Vagina (tissue), 2 donors: Measurements from ENCODE around the gene ANKRD44. TPM values are rescaled to one million over a fixed set of nuclear protein-coding genes. Genes with fewer than 3 reads are reported as not detected.
A peak's percentile ranks its signal among the peaks of the same experiment; 100 is the strongest.

Experiments
- DNase-seq, 2 donors: peaks; one replicate each; pipeline ENCODE4 v3.0.0-alpha.2; 2017; ENCODE audit errors: extremely low spot score in 2 of 2
- H3K27ac ChIP-seq: fragments of 200-600 bp; sonication (generic); one replicate; pipeline ENCODE4 v1.5.1; 2019
- H3K27me3 ChIP-seq: fragments of 200-600 bp; sonication (generic); one replicate; pipeline ENCODE4 v1.5.1; 2019
- H3K36me3 ChIP-seq, 2 donors: fragments of 200-600 bp; sonication (generic); one replicate each; pipeline ENCODE4 v1.5.1; 2017 to 2019
- H3K4me1 ChIP-seq: fragments of 200-600 bp; sonication (generic); one replicate; pipeline ENCODE4 v1.5.1; 2019
- H3K4me3 ChIP-seq, 2 donors: fragments of 200-600 bp; sonication (generic); 1 replicate in 1 of 2; 2 replicates in 1 of 2; pipeline ENCODE4 v1.5.1; 2016 to 2019
- H3K9me3 ChIP-seq: fragments of 200-600 bp; sonication (generic); one replicate; pipeline ENCODE4 v1.5.1; 2019
- POLR2A ChIP-seq, 2 donors: fragments of 450-650 bp; IDR thresholded peaks; one replicate each; pipeline ENCODE4 v1.6.1; 2017; ENCODE audit warnings: antibody characterized with exemption in 2 of 2, mild to moderate bottlenecking in 2 of 2, moderate library complexity in 2 of 2
- POLR2AphosphoS5 ChIP-seq, 2 donors: sonication (generic); formaldehyde crosslinking; IDR thresholded peaks; one replicate each; pipeline ENCODE4 v1.9.0; 2017; ENCODE audit warnings: antibody characterized with exemption in 2 of 2, mild to moderate bottlenecking in 2 of 2, low read depth in 1 of 2; ENCODE audit not compliant: insufficient read depth in 1 of 2
- intact Hi-C: fragments of 100-400 bp; cut with DNase I; formaldehyde crosslinking; loops from one replicate; pipeline ENCODE4 v1.15.1; 2023
- total RNA-seq: library from RNA; depleted of rRNA; stranded (reverse); fragments of >200 nt; gene quantifications from one replicate; pipeline ENCODE4 v1.2.3, GENCODE V29; 2016
- TF ChIP-seq, protein P1 (sequence below), 3 experiments: fragments of 450-650 bp in 2 of 3; fragments of 200-600 bp in 1 of 3; sonication (generic) in 1 of 3; IDR thresholded peaks; one replicate each; pipeline ENCODE4 v1.5.1; 2017 to 2019; ENCODE audit warnings: antibody characterized with exemption in 3 of 3, mild to moderate bottlenecking in 2 of 3, moderate library complexity in 2 of 3

ANKRD44 gene
- total RNA-seq, 1 donor from 2014 or later = 46.4 TPM

DNA sequence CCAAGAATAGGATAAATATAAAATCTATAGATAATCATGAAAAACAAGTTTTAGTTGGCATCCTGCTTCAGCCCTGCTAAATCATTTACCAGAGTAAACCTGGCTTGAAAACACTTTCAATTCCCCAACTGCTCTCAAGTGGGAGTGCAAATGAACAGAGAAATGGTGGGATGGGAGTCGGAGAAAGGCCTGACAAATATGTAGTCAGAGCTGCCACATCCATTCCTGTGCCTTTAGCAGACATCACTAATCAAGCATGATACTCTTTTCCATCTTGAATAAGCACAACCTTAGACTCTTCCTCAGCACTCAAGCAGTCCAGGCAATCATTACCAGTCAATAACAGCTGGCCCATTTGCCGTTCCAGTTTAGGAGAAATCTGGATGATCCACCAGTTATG lies 101.3 kb downstream of the ANKRD44 start:
- no peaks in the 10 kb centered on the region for H3K27me3 ChIP-seq
- H3K4me1 ChIP-seq = peaks cover 42% of the 10 kb centered on the region
- H3K27ac ChIP-seq = peak overlapping the region; percentile 38
- TF ChIP-seq POLR2A (IDR thresholded peaks at IDR 0.05) (no peak), POLR2AphosphoS5 (IDR thresholded peaks at IDR 0.05; ENCODE audit: insufficient read depth in 1 of 2, low read depth in 1 of 2) (no peak)
- TF ChIP-seq, protein P1, sequence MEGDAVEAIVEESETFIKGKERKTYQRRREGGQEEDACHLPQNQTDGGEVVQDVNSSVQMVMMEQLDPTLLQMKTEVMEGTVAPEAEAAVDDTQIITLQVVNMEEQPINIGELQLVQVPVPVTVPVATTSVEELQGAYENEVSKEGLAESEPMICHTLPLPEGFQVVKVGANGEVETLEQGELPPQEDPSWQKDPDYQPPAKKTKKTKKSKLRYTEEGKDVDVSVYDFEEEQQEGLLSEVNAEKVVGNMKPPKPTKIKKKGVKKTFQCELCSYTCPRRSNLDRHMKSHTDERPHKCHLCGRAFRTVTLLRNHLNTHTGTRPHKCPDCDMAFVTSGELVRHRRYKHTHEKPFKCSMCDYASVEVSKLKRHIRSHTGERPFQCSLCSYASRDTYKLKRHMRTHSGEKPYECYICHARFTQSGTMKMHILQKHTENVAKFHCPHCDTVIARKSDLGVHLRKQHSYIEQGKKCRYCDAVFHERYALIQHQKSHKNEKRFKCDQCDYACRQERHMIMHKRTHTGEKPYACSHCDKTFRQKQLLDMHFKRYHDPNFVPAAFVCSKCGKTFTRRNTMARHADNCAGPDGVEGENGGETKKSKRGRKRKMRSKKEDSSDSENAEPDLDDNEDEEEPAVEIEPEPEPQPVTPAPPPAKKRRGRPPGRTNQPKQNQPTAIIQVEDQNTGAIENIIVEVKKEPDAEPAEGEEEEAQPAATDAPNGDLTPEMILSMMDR (IDR thresholded peaks at IDR 0.05) = no peak
- no peak overlapping the region for H3K4me3 ChIP-seq
- H3K36me3 ChIP-seq = no peaks in the 10 kb centered on the region
- no peaks in the 10 kb centered on the region for H3K9me3 ChIP-seq
- no peak for DNase-seq
- intact Hi-C loops = no loop called here

DNA sequence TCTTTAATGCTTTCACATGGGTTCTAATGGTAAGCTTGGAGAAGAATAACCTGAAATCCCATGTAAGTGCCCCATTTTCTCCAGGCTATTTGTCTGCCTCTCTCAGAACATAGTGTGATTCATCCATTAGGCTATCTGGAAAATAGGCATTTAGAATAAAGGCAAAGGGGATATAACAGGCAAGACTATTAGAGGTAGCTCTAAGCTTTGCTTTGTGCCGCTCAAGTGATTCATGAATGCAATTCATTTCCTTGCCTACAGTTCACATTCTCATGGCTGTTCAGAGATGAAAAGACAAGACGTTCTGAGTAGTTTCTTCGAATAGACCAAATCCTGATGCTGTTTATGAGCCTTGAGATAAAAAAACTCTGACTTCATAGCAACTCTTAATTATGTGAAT lies 101.7 kb downstream of the ANKRD44 start:
- no peaks in the 10 kb centered on the region for H3K27me3 ChIP-seq
- H3K9me3 ChIP-seq = no peaks in the 10 kb centered on the region
- H3K27ac ChIP-seq = no peak overlapping the region
- H3K36me3 ChIP-seq = no peaks in the 10 kb centered on the region
- peaks cover 43% of the 10 kb centered on the region for H3K4me1 ChIP-seq
- no peak overlapping the region for H3K4me3 ChIP-seq
- no peak for TF ChIP-seq POLR2AphosphoS5 (IDR thresholded peaks at IDR 0.05; ENCODE audit: insufficient read depth in 1 of 2, low read depth in 1 of 2)
- TF ChIP-seq POLR2A (IDR thresholded peaks at IDR 0.05) = no peak
- TF ChIP-seq, protein P1 (IDR thresholded peaks at IDR 0.05) = no peak
- no peak for DNase-seq
- intact Hi-C loops = no loop called here

DNA sequence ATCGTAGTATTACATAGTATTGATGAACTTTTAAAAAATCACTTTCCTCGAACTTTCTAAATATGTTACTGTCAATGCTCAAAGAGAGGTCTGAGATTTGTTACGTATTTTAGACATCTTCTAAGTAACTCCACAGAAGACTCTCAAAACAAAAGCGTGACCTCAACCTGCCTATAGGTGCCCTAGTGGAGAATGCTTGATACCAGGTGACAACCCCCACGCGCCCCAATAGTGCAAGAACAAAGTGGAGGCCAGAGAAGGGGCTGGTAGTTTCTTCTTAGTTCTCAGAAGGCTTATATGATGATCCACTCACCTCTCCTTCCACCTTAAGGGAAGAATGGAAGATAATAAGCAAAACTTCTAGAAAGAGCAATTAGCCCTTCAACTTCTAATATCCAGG lies 102.6 kb downstream of the ANKRD44 start:
- no peaks in the 10 kb centered on the region for H3K27me3 ChIP-seq
- TF ChIP-seq POLR2A (IDR thresholded peaks at IDR 0.05) = no peak
- no peak for TF ChIP-seq POLR2AphosphoS5 (IDR thresholded peaks at IDR 0.05; ENCODE audit: insufficient read depth in 1 of 2, low read depth in 1 of 2)
- TF ChIP-seq, protein P1 (IDR thresholded peaks at IDR 0.05) = no peak
- H3K4me1 ChIP-seq = peaks cover 42% of the 10 kb centered on the region
- intact Hi-C loops = no loop called here
- no peaks in the 10 kb centered on the region for H3K36me3 ChIP-seq
- H3K27ac ChIP-seq = no peak overlapping the region
- DNase-seq = no peak
- H3K9me3 ChIP-seq = no peaks in the 10 kb centered on the region
- H3K4me3 ChIP-seq = no peak overlapping the region

DNA sequence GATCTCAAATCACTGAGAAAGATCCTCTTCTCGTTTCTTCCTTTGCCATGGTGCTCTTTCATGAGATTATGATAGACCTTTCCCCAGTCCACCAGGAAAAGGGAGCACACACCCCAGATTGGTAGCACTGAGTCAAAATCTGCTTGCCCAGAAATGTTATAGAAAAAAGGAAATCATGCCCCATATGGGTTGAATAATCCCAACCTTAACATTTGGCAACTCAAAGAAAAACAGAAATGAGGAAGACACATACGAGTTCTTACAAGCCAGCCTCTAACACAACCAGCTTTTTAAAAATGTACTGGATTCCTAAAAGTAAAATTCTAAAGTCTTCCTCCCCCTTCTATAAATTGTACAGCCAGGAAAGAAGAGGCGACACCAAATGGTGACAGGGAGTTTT lies 103.0 kb downstream of the ANKRD44 start:
- TF ChIP-seq POLR2A (IDR thresholded peaks at IDR 0.05) (no peak), POLR2AphosphoS5 (IDR thresholded peaks at IDR 0.05; ENCODE audit: insufficient read depth in 1 of 2, low read depth in 1 of 2) (no peak)
- TF ChIP-seq, protein P1 (IDR thresholded peaks at IDR 0.05) = no peak
- Histone ChIP-seq H3K27me3 (no peaks in the 10 kb centered on the region), H3K27ac (no peak overlapping the region), H3K36me3 (no peaks in the 10 kb centered on the region), H3K4me3 (no peak overlapping the region), H3K9me3 (no peaks in the 10 kb centered on the region), H3K4me1 (peaks cover 38% of the 10 kb centered on the region)
- DNase-seq = no peak
- intact Hi-C loops = no loop called here

DNA sequence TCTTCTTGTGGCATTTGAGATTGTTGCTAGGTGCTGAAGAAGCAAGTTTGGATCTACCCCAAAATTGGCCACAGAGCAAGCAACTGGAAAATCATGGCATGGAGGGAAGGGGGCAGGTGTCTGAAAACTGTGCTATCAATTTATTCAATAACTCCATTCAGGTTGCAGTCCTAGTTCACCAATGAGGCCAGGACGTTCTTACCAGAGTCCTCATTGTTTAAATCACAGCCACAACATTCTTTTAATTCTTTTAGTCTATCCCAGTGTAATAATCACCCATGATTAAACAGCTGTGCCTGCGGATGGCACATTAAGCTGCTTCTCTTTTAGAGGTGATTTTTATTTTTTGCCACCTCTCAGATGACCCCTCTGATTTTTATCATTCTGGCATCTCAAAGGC lies 103.5 kb downstream of the ANKRD44 start:
- TF ChIP-seq, protein P1 (IDR thresholded peaks at IDR 0.05) = no peak
- TF ChIP-seq POLR2A (IDR thresholded peaks at IDR 0.05) (no peak), POLR2AphosphoS5 (IDR thresholded peaks at IDR 0.05; ENCODE audit: insufficient read depth in 1 of 2, low read depth in 1 of 2) (no peak)
- Histone ChIP-seq H3K4me3 (no peak overlapping the region), H3K36me3 (no peaks in the 10 kb centered on the region), H3K27ac (no peak overlapping the region), H3K27me3 (no peaks in the 10 kb centered on the region), H3K4me1 (peaks cover 33% of the 10 kb centered on the region), H3K9me3 (no peaks in the 10 kb centered on the region)
- intact Hi-C loops = no loop called here
- DNase-seq = no peak
